Osteocyte (in vitro differentiated cells): ENCODE measurements around the gene RSPH1. TPM values are rescaled to one million over a fixed set of nuclear protein-coding genes. Genes with fewer than 3 reads are reported as not detected.

Experiments used
- DNase-seq: peaks from one replicate; pipeline ENCODE4 v3.0.0; 2021; ENCODE audit warnings: mixed read lengths; ENCODE audit not compliant: unreplicated experiment; ENCODE audit errors: extremely low spot score
- H3K27ac Mint-ChIP-seq: one replicate; pipeline ENCODE4 v1.8.0; 2021; ENCODE audit warnings: mild to moderate bottlenecking, mixed read lengths; ENCODE audit not compliant: unreplicated experiment
- H3K27me3 Mint-ChIP-seq: one replicate; pipeline ENCODE4 v1.8.0; 2021; ENCODE audit warnings: mixed read lengths; ENCODE audit not compliant: unreplicated experiment
- H3K36me3 Mint-ChIP-seq: one replicate; pipeline ENCODE4 v1.8.0; 2021; ENCODE audit warnings: mixed read lengths; ENCODE audit not compliant: unreplicated experiment
- H3K4me1 Mint-ChIP-seq: one replicate; pipeline ENCODE4 v1.8.0; 2021; ENCODE audit warnings: mixed read lengths; ENCODE audit not compliant: unreplicated experiment
- H3K4me3 Mint-ChIP-seq: one replicate; pipeline ENCODE4 v1.8.0; 2021; ENCODE audit warnings: mild to moderate bottlenecking, moderate library complexity, mixed read lengths; ENCODE audit not compliant: unreplicated experiment
- H3K9me3 Mint-ChIP-seq: one replicate; pipeline ENCODE4 v1.8.0; 2021; ENCODE audit warnings: mixed read lengths; ENCODE audit not compliant: unreplicated experiment
- total RNA-seq: library from RNA; stranded (reverse); gene quantifications from 2 replicates; pipeline ENCODE4 v1.2.1, GENCODE V29; 2021
- TF ChIP-seq, protein P1 (sequence below): fragments of 200-600 bp; sonication (generic); IDR thresholded peaks from 2 replicates; pipeline ENCODE4 v1.5.0; 2021; ENCODE audit warnings: antibody characterized with exemption, mild to moderate bottlenecking, moderate library complexity

RSPH1 gene
- total RNA-seq, 1 donor from 2014 or later: 0.19 TPM

DNA sequence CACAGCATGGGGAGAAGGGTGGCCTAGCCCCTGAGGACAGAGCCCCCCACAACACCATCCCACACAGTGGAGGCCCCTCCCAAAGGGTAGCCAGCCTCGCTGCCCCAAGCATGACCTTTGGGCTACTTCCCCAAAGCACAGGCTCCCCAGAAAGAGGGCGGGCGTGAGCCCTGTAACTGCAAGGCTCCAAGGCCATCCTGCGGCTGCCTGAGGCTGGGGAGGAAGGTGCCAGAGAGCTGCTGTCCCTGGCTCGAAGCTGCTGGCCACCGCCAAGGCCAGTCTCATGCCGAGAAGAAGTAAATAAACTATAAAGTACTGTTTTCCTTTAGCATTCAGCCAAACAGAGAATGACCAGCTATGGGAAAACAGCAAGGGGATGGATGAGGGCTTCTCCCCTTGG lies 64.8 kb downstream of the RSPH1 start:
- peaks cover 17% of the 10 kb centered on the region for H3K9me3 Mint-ChIP-seq
- no peaks in the 10 kb centered on the region for H3K36me3 Mint-ChIP-seq
- TF ChIP-seq, protein P1, sequence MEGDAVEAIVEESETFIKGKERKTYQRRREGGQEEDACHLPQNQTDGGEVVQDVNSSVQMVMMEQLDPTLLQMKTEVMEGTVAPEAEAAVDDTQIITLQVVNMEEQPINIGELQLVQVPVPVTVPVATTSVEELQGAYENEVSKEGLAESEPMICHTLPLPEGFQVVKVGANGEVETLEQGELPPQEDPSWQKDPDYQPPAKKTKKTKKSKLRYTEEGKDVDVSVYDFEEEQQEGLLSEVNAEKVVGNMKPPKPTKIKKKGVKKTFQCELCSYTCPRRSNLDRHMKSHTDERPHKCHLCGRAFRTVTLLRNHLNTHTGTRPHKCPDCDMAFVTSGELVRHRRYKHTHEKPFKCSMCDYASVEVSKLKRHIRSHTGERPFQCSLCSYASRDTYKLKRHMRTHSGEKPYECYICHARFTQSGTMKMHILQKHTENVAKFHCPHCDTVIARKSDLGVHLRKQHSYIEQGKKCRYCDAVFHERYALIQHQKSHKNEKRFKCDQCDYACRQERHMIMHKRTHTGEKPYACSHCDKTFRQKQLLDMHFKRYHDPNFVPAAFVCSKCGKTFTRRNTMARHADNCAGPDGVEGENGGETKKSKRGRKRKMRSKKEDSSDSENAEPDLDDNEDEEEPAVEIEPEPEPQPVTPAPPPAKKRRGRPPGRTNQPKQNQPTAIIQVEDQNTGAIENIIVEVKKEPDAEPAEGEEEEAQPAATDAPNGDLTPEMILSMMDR: no peak
- no peaks in the 10 kb centered on the region for H3K4me1 Mint-ChIP-seq
- no peak overlapping the region for H3K4me3 Mint-ChIP-seq
- DNase-seq: no peak
- H3K27ac Mint-ChIP-seq: no peak overlapping the region
- peaks cover 12% of the 10 kb centered on the region for H3K27me3 Mint-ChIP-seq

DNA sequence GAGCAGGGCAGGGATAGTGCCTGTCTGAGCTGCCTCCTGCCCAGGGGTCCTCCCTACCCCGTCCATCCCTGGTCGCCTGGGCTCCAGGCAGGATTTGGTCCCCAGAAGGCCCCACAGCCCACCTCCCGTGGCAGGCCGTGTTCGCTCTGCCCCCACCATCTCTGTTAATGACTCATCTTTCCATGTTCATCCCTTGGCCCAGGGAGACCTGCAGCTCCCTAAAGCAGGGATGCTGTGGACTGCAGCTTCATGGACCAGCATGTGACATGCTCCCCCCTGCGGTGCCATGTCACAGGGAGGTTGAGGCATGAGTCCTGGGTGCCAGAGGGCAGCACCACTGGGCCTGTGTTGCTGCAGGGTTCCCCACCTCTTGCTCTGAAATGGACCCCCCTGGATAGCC lies 65.5 kb downstream of the RSPH1 start:
- H3K27ac Mint-ChIP-seq: no peak overlapping the region
- H3K36me3 Mint-ChIP-seq: no peaks in the 10 kb centered on the region
- DNase-seq: no peak
- H3K4me1 Mint-ChIP-seq: no peaks in the 10 kb centered on the region
- peaks cover 14% of the 10 kb centered on the region for H3K9me3 Mint-ChIP-seq
- H3K4me3 Mint-ChIP-seq: no peak overlapping the region
- TF ChIP-seq, protein P1: no peak
- peaks cover 16% of the 10 kb centered on the region for H3K27me3 Mint-ChIP-seq

DNA sequence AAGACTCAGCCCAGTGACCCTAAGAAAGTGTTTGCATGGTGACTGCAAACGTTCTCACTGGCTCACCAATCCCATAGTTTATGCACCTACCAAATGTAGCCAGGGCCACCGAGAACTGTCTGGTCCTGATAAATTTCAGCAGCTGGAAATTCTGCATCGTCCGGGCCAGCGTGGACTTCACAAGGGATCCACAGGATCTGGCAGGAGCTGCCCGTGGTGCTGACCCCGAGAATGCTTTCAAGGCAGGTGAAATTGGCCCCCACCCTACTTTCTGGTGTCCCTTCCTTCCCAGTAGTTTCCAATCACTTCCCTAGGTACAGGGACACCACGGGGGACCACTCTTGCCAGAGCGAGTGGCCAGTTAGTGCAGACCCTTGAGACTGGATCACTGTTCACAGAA lies 66.2 kb downstream of the RSPH1 start:
- Mint-ChIP-seq H3K27me3 (peaks cover 22% of the 10 kb centered on the region), H3K27ac (no peak overlapping the region), H3K36me3 (no peaks in the 10 kb centered on the region), H3K4me1 (no peaks in the 10 kb centered on the region), H3K9me3 (peaks cover 12% of the 10 kb centered on the region), H3K4me3 (no peak overlapping the region)
- DNase-seq: no peak
- TF ChIP-seq, protein P1: no peak

DNA sequence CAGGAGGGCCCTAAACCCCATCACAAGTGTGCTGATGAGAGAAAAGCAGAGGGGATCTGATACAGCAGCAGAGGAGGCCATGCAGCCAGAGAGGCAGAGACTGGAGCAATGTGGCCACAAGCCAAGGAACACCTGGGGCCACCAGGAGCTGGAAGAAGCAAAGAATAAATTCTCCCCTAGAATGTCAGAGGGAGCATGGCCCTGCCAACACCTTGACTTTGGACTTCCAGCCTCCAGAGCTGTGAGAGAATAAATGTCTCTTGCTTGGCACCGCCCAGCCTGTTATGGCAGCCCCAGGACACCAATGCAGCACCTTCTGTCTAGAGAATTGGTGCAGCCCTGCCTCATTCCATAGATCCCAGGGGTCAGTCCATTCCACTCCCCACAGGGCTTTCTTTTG lies 67.0 kb downstream of the RSPH1 start:
- H3K36me3 Mint-ChIP-seq: no peaks in the 10 kb centered on the region

DNA sequence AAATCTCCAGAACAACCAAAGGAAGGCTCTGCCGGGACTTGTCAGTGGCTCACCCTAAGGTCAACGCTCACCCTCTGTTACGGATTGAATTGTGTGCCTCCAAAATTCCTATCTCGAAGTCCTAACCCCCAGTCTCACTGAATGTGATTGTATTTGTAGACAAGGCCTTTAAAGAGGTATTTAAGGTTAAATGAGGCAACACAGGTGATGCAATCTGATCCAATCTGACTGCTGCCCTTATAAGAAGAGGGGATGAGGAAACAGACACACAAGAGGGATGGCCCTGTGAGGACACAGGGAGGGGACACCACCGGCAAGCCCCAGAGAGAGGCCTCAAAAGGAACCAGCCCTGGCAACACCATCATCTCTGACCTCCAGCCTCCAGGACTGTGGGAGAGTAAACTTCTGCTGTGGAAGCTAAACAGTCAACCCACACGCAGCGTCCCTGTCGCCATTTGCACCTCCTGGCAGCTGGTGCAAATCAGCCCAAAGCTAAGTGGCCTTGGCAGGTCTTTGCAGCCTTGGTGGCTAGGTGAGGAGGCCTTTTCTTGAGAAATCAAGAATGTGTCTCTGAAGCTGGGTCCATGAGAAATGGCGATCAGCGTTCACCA lies 68.1 kb downstream of the RSPH1 start:
- DNase-seq: no peak
- peaks cover 8% of the 10 kb centered on the region for H3K9me3 Mint-ChIP-seq
- no peak overlapping the region for H3K4me3 Mint-ChIP-seq
- no peaks in the 10 kb centered on the region for H3K4me1 Mint-ChIP-seq
- TF ChIP-seq, protein P1: no peak
- H3K36me3 Mint-ChIP-seq: no peaks in the 10 kb centered on the region
- no peak overlapping the region for H3K27ac Mint-ChIP-seq
- peaks cover 40% of the 10 kb centered on the region for H3K27me3 Mint-ChIP-seq

More for the DNA sequence above, 67.0 kb downstream of the RSPH1 start:
- DNase-seq: no peak
- Mint-ChIP-seq H3K9me3 (peaks cover 9% of the 10 kb centered on the region), H3K27ac (no peak overlapping the region), H3K4me1 (no peaks in the 10 kb centered on the region), H3K4me3 (no peak overlapping the region), H3K27me3 (peaks cover 29% of the 10 kb centered on the region)
- TF ChIP-seq, protein P1: no peak
